Ishikawa (cell line): ENCODE data around the gene RPL19.

Experiments
- CEBPB ChIP-seq: IDR thresholded peaks from 2 replicates; pipeline ENCODE4 v1.6.1; 2012
- CREB1 ChIP-seq: IDR thresholded peaks from 2 replicates; pipeline ENCODE4 v1.6.1; 2012; ENCODE audit warnings: low read depth
- EGR1 ChIP-seq: IDR thresholded peaks from 2 replicates; pipeline ENCODE4 v1.6.1; 2012
- EP300 ChIP-seq: IDR thresholded peaks from 2 replicates; pipeline ENCODE4 v1.6.1; 2012; ENCODE audit warnings: borderline replicate concordance
- FOXM1 ChIP-seq: IDR thresholded peaks from 2 replicates; pipeline ENCODE4 v1.6.1; 2012; ENCODE audit warnings: low read depth, borderline replicate concordance
- NFIC ChIP-seq: IDR thresholded peaks from 2 replicates; pipeline ENCODE4 v1.6.1; 2012
- RAD21 ChIP-seq: IDR thresholded peaks from 2 replicates; pipeline ENCODE4 v1.6.1; 2012; ENCODE audit warnings: low read depth
- TAF1 ChIP-seq: IDR thresholded peaks from 2 replicates; pipeline ENCODE4 v1.6.1; 2012; ENCODE audit warnings: low read depth, mild to moderate bottlenecking
- TCF12 ChIP-seq: IDR thresholded peaks from 2 replicates; pipeline ENCODE4 v1.6.1; 2012; ENCODE audit warnings: low read depth
- TEAD4 ChIP-seq: IDR thresholded peaks from 2 replicates; pipeline ENCODE4 v1.6.1; 2012
- YY1 ChIP-seq: IDR thresholded peaks from 2 replicates; pipeline ENCODE4 v1.6.1; 2012; ENCODE audit warnings: low read depth
- ZBTB7A ChIP-seq: IDR thresholded peaks from 2 replicates; pipeline ENCODE4 v1.6.1; 2012; ENCODE audit warnings: low read depth
- TF ChIP-seq, protein P1 (sequence below): IDR thresholded peaks from 2 replicates; pipeline ENCODE4 v1.6.1; 2012
- TF ChIP-seq, protein P2 (sequence below): IDR thresholded peaks from 2 replicates; pipeline ENCODE4 v1.6.1; 2012
- TF ChIP-seq, protein P3 (sequence below): IDR thresholded peaks from 2 replicates; pipeline ENCODE4 v1.6.1; 2012; ENCODE audit warnings: low read depth, mild to moderate bottlenecking

Gene RPL19

DNA sequence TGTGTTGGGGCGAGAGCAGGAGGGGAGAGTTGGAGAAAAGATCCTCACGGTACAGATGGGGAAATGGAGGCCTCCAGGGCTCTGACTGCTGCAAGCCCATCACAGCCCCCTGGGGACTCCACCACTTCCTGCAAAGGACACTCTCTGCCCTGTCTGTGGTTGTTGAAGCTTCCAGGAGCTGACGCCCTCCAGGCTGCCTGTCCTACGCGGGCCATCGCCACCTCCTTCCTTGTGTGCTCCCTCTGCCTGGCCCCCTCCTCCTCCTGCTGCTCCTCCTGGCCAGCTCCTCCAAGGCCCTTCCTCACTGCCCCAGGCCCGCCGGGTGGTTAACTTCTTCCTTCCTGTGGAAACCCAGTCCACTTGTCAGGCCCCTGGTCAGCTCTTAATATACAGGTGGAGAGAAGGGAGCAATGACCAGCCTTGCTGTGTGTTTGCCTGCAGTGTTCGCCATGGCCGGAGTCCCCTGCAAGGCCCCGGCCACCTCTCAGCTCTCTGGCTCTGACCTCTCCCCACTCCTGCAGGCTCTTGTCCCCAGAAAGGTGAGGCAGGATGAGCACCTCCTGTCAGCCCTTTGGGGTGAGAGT lies 44.0 kb downstream of the RPL19 start:
- TF ChIP-seq RAD21 (no peak), EP300 (no peak), FOXM1 (no peak), TEAD4 (no peak), ZBTB7A (no peak), EGR1 (no peak), TAF1 (no peak), CEBPB (no peak), NFIC (no peak), CREB1 (no peak)
- TF ChIP-seq, protein P1, sequence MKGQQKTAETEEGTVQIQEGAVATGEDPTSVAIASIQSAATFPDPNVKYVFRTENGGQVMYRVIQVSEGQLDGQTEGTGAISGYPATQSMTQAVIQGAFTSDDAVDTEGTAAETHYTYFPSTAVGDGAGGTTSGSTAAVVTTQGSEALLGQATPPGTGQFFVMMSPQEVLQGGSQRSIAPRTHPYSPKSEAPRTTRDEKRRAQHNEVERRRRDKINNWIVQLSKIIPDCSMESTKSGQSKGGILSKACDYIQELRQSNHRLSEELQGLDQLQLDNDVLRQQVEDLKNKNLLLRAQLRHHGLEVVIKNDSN = no peak
- TF ChIP-seq, protein P2, sequence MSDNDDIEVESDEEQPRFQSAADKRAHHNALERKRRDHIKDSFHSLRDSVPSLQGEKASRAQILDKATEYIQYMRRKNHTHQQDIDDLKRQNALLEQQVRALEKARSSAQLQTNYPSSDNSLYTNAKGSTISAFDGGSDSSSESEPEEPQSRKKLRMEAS = no peak

DNA sequence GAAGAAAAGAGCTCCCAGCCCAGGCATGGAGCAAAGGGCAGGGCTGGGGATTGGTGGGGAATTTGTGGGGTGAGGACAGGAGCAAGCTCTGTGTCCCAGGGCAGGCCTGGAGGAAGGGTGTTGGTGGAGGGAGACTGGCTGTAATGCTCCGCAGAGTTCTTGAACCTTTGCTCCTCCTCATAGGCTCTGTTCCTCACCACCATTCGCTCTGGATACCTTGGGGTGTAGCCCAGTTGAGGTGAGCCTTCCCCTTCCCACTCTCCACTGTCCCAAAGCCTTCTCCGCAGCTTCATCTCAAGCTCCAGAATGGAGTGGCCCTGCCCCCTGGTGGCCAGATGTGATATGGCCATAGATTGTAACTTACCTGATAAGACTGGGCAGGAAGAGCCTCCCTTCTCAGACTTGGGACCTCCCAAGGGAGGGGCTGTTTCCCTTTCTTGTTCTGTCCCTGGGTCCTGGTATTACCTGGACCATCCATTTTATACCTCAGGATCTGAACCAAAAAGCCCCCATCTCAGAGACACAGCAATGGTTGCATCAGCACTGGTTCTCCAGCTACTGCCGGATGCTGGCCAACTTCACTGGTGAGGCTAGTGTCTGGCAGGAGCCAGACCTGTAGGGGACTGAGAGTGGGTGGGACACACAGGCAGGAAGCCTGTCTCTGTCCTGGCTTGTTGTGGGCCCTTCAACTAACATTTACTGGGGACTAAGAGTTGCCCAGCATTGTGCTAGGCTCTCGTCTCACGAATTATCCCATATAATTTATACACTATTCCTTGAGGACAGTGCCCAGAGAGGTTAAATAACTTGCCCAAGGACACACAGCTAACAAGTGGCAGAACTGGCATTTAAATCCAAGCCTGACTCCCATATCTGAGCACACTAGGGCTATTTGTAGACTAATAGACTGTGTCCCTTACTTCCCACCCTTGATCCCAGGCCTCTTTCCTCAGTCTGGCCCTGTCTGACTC lies 44.8 kb downstream of the RPL19 start:
- TF ChIP-seq, protein P2 = no peak
- TF ChIP-seq RAD21 = peak; percentile 96

DNA sequence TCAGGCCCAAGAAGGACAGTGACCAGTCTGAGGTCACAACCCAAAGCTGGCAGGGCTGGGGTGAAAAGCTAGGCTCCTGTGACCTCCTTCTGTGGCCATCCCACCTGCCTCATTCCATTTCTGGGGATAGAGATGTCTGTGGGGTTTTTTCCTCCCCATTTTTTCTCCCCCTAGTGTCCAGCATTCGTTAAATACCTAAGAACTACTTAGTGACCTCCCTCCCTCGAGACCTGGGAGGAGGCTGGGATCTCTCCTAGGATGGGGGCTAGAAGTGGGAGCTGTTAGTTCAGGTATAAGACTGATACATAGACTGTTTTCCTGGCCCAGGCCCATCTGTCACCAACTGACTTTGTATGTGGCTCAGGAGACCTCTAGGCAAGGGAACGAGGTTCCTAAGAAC lies 46.2 kb downstream of the RPL19 start:
- TF ChIP-seq TEAD4 (no peak), RAD21 (no peak), NFIC (no peak), CREB1 (no peak), TCF12 (no peak)
- TF ChIP-seq, protein P3, sequence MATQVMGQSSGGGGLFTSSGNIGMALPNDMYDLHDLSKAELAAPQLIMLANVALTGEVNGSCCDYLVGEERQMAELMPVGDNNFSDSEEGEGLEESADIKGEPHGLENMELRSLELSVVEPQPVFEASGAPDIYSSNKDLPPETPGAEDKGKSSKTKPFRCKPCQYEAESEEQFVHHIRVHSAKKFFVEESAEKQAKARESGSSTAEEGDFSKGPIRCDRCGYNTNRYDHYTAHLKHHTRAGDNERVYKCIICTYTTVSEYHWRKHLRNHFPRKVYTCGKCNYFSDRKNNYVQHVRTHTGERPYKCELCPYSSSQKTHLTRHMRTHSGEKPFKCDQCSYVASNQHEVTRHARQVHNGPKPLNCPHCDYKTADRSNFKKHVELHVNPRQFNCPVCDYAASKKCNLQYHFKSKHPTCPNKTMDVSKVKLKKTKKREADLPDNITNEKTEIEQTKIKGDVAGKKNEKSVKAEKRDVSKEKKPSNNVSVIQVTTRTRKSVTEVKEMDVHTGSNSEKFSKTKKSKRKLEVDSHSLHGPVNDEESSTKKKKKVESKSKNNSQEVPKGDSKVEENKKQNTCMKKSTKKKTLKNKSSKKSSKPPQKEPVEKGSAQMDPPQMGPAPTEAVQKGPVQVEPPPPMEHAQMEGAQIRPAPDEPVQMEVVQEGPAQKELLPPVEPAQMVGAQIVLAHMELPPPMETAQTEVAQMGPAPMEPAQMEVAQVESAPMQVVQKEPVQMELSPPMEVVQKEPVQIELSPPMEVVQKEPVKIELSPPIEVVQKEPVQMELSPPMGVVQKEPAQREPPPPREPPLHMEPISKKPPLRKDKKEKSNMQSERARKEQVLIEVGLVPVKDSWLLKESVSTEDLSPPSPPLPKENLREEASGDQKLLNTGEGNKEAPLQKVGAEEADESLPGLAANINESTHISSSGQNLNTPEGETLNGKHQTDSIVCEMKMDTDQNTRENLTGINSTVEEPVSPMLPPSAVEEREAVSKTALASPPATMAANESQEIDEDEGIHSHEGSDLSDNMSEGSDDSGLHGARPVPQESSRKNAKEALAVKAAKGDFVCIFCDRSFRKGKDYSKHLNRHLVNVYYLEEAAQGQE = no peak

DNA sequence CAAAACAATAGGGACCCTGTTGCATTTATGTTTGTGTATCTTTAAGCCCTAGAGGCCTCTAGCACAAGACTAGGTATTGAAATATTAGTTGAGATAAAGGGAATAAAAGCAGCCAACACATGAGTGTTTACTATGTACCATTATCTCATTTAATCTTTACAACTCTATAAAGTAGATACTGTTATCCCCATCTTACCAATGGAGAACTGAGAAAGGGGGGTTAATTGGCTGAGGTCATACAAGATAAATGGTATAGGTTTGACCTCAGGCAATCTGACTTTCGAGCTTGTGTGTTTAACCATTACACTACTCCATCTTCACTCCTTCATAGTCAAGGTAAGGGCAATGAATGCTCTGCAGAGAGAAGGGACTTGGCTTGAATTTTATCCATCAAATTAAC lies 51.9 kb downstream of the RPL19 start:
- no peak for TF ChIP-seq CEBPB

DNA sequence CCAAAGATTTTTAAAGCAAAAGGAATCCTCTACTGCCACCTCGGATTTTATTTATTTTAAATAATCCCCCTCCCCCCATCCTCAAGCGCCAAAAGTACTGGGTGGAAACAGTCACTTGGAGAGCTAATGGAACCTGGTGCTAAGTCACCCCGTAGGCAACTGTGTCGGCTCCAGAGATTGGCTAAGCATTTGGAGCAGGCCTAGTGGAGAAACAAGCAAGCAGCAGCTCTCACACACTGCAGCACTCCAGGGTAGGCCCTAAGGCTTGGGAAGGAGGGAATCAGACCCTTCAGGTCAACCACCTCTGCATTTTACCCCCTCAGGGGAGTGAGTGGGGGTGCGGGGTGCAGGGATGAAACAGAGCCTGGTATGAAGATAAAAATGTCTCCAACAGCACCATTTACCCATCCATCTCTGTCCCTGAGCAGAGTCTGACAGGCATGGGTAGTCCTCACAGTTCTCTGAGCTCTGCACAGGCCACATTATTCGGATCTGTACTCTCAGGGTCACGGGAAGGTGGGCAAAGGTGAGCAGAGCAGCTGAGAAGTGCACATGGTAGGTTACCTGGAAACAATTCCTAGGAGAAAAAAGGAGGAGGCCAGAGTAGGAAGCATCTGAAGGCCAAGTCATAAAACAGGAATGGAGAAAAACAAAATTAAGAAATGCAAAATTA lies 52.8 kb downstream of the RPL19 start:
- TF ChIP-seq TCF12 (no peak), FOXM1 (no peak), TAF1 (no peak), TEAD4 (no peak), NFIC (no peak), EP300 (no peak), YY1 (no peak), EGR1 (no peak), CEBPB (no peak), RAD21 (no peak), ZBTB7A (no peak)
- TF ChIP-seq, protein P3 = no peak
- TF ChIP-seq, protein P1 = no peak
